Loucy (cell line): ENCODE data around the gene RAET1G.
"Not testable (repeated sequence)": the region's sequence is repeated elsewhere in the genome, so short reads cannot be mapped to it uniquely, and the experiment has no call there.

ENCODE experiments used
- H2AFZ ChIP-seq: fragments of 200-600 bp; sonication (generic); 2 replicates; pipeline ENCODE4 v1.6.0; 2016; ENCODE audit warnings: antibody characterized with exemption, mild to moderate bottlenecking, low read length, moderate library complexity
- H3F3A ChIP-seq: fragments of 200-600 bp; 2 replicates; pipeline ENCODE4 v1.6.0; 2016; ENCODE audit warnings: antibody characterized with exemption, low read depth, mild to moderate bottlenecking
- H3K27me3 ChIP-seq: fragments of 200-600 bp; sonication (generic); 2 replicates; pipeline ENCODE4 v1.6.1; 2014; ENCODE audit warnings: low read length, mild to moderate bottlenecking; ENCODE audit not compliant: insufficient read depth, poor library complexity, severe bottlenecking
- H3K36me3 ChIP-seq: fragments of 200-600 bp; sonication (generic); 2 replicates; pipeline ENCODE4 v1.6.1; 2016; ENCODE audit warnings: low read length; ENCODE audit not compliant: insufficient read depth
- H3K4me1 ChIP-seq: fragments of 200-600 bp; sonication (generic); 2 replicates; pipeline ENCODE4 v1.5.1; 2014; ENCODE audit warnings: low read length, mild to moderate bottlenecking; ENCODE audit not compliant: insufficient read depth, poor library complexity, severe bottlenecking
- H3K4me2 ChIP-seq: fragments of 200-600 bp; sonication (generic); 2 replicates; pipeline ENCODE4 v1.6.0; 2014; ENCODE audit warnings: antibody characterized with exemption, low read length, low read depth, mild to moderate bottlenecking; ENCODE audit not compliant: poor library complexity, severe bottlenecking
- H3K4me3 ChIP-seq: fragments of 200-600 bp; sonication (generic); 2 replicates; pipeline ENCODE4 v1.5.1; 2014; ENCODE audit warnings: low read length, mild to moderate bottlenecking, mixed read lengths; ENCODE audit not compliant: poor library complexity, severe bottlenecking
- H3K79me2 ChIP-seq: fragments of 200-600 bp; sonication (generic); 2 replicates; pipeline ENCODE4 v1.6.1; 2014; ENCODE audit warnings: low read length; ENCODE audit not compliant: insufficient read depth
- H3K9ac ChIP-seq: fragments of 200-600 bp; sonication (generic); 2 replicates; pipeline ENCODE4 v1.6.0; 2014; ENCODE audit warnings: mild to moderate bottlenecking, low read depth, low read length, moderate library complexity; ENCODE audit not compliant: poor library complexity, severe bottlenecking
- H3K9me2 ChIP-seq: fragments of 200-600 bp; sonication (generic); replicated peaks from 2 replicates; pipeline ENCODE4 v1.6.1; 2016; ENCODE audit warnings: low read depth, low read length, mixed read lengths
- H3K9me3 ChIP-seq: fragments of 200-600 bp; sonication (generic); 2 replicates; pipeline ENCODE4 v1.6.1; 2014; ENCODE audit warnings: mild to moderate bottlenecking, antibody characterized with exemption, low read length, low read depth; ENCODE audit not compliant: insufficient read depth
- H4K20me1 ChIP-seq: fragments of 200-600 bp; sonication (generic); 2 replicates; pipeline ENCODE4 v1.6.0; 2014; ENCODE audit warnings: antibody characterized with exemption, low read length, mild to moderate bottlenecking; ENCODE audit not compliant: insufficient read depth, poor library complexity, severe bottlenecking
- CTCF ChIP-seq: fragments of 200-600 bp; sonication (generic); conservative IDR thresholded peaks from 2 replicates; pipeline ENCODE4 v1.5.1; 2014; ENCODE audit warnings: mild to moderate bottlenecking, antibody characterized with exemption, low read length
- EZH2phosphoT487 ChIP-seq: fragments of 200-600 bp; IDR thresholded peaks from 2 replicates; pipeline ENCODE4 v1.6.1; 2018; ENCODE audit warnings: antibody characterized with exemption, mild to moderate bottlenecking, moderate library complexity, borderline replicate concordance

The RAET1G gene

GRCh38 chr6:149909701-149910470 lies 13.0 kb downstream of the RAET1G start:
- H3K4me1 ChIP-seq = no peaks in the 10 kb centered on the region
- H4K20me1 ChIP-seq = no peaks in the 10 kb centered on the region
- H3K36me3 ChIP-seq = no peaks in the 10 kb centered on the region
- no peak overlapping the region for H3K4me3 ChIP-seq
- H3K4me2 ChIP-seq = no peak overlapping the region
- no peaks in the 10 kb centered on the region for H3K9me2 ChIP-seq
- H3K9me3 ChIP-seq = peaks cover 9% of the 10 kb centered on the region; the same call in 1 of the 2 replicates
- no peaks in the 10 kb centered on the region for H3K79me2 ChIP-seq
- H3K27me3 ChIP-seq = no peaks in the 10 kb centered on the region
- no peak for TF ChIP-seq EZH2phosphoT487
- no peak for TF ChIP-seq CTCF
- H2AFZ ChIP-seq = no peak overlapping the region
- no peak overlapping the region for H3K9ac ChIP-seq
- H3F3A ChIP-seq = no peaks in the 10 kb centered on the region

GRCh38 chr6:149908480-149908879 lies 14.4 kb downstream of the RAET1G start:
- H3K9me3 ChIP-seq, H3K79me2 ChIP-seq, H3K9ac ChIP-seq, H3K4me2 ChIP-seq, H2AFZ ChIP-seq, H3F3A ChIP-seq, H3K27me3 ChIP-seq, H4K20me1 ChIP-seq, H3K9me2 ChIP-seq, H3K4me1 ChIP-seq, H3K4me3 ChIP-seq, H3K36me3 ChIP-seq: not testable (repeated sequence)

GRCh38 chr6:149907317-149907716 lies 15.6 kb downstream of the RAET1G start:
- Histone ChIP-seq H3K36me3 (no peaks in the 10 kb centered on the region), H4K20me1 (no peaks in the 10 kb centered on the region), H3K4me2 (no peak overlapping the region), H3K4me1 (no peaks in the 10 kb centered on the region), H3K9ac (no peak overlapping the region), H3K9me3 (peaks cover 9% of the 10 kb centered on the region; the same call in 1 of the 2 replicates), H3F3A (no peaks in the 10 kb centered on the region), H2AFZ (no peak overlapping the region), H3K79me2 (no peaks in the 10 kb centered on the region), H3K4me3 (no peak overlapping the region), H3K9me2 (no peaks in the 10 kb centered on the region), H3K27me3 (no peaks in the 10 kb centered on the region)
- TF ChIP-seq EZH2phosphoT487 (no peak), CTCF (no peak)

- H3F3A ChIP-seq = no peaks in the 10 kb centered on the region
- no peaks in the 10 kb centered on the region for H4K20me1 ChIP-seq
- no peaks in the 10 kb centered on the region for H3K36me3 ChIP-seq
- H3K27me3 ChIP-seq = no peaks in the 10 kb centered on the region
- no peak overlapping the region for H2AFZ ChIP-seq
- TF ChIP-seq CTCF = no peak
- TF ChIP-seq EZH2phosphoT487 = no peak
- no peaks in the 10 kb centered on the region for H3K4me1 ChIP-seq
- no peak overlapping the region for H3K4me3 ChIP-seq
- no peaks in the 10 kb centered on the region for H3K79me2 ChIP-seq
- H3K9ac ChIP-seq = no peak overlapping the region
- no peak overlapping the region for H3K4me2 ChIP-seq
- peaks cover 9% of the 10 kb centered on the region; the same call in 1 of the 2 replicates for H3K9me3 ChIP-seq
- no peaks in the 10 kb centered on the region for H3K9me2 ChIP-seq
Observed at GRCh38 chr6:149906405-149906804, 16.5 kb downstream of the RAET1G start.
